Measurements from ENCODE around the gene SNX25.

DNA sequence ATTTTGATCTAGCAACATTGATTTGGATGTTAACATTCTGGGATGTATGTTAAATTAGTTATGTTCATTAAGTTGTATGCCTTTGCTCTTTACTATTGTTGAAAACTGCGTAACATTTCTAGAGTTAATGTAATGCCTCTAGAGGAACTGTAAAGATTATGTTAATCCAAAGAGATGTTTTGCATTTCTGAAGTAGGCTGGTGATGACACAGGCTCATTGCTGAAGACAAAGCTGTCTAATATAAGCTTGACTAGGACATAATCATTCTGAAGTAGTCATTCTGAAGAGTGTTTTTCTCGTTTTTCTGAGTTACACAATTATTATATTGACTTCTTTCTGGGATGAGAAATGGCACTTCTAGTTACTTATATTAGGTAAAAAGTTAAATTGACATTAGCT, 113.4 kb downstream of the SNX25 start:
- TF ChIP-seq, protein P1, sequence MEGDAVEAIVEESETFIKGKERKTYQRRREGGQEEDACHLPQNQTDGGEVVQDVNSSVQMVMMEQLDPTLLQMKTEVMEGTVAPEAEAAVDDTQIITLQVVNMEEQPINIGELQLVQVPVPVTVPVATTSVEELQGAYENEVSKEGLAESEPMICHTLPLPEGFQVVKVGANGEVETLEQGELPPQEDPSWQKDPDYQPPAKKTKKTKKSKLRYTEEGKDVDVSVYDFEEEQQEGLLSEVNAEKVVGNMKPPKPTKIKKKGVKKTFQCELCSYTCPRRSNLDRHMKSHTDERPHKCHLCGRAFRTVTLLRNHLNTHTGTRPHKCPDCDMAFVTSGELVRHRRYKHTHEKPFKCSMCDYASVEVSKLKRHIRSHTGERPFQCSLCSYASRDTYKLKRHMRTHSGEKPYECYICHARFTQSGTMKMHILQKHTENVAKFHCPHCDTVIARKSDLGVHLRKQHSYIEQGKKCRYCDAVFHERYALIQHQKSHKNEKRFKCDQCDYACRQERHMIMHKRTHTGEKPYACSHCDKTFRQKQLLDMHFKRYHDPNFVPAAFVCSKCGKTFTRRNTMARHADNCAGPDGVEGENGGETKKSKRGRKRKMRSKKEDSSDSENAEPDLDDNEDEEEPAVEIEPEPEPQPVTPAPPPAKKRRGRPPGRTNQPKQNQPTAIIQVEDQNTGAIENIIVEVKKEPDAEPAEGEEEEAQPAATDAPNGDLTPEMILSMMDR (IDR thresholded peaks at IDR 0.05; ENCODE audit: low read depth, low read length, poor library complexity, severe bottlenecking), result no peak
- no peak for TF ChIP-seq EZH2phosphoT487 (IDR thresholded peaks at IDR 0.05; ENCODE audit: borderline replicate concordance, low read length)
